ENCODE data around the gene TPMT. TPM values are rescaled to one million over a fixed set of nuclear protein-coding genes. Genes with fewer than 3 reads are reported as not detected.

The TPMT gene
- total RNA-seq (2022; extraction: Qiagen RNA extraction) = 5.5 to 6.0 TPM (median 5.8 TPM) in 5 replicates

DNA sequence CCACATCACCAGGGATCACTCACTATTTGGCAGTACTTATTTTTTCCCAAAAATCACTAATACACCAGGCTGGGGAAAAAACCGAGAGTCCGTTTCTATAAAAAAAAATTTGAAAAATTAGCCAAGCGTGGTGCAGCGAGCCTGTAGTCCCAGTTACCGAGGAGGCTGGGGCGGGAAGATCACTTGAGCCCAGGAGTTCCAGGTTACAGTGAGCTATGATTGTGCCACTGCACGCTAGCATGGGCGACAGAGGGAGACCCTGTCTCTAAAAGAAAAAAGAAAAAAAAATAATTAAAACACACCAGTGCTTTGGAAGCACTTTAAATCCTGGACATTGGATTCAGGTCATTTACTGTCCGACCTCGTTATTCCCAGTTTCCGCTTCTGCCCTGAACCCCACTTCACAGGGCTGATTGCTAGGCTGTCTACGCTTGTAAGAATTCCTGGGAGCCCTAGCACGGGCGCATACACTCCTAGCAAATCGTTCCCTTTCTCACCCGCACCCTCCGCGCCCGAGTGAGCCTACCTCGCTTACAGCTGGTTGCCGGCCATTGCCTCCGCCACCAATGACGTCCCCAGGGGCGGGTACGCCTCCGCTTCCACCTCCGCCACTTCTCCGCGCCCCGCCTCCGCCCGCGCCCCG, at the start of gene TPMT:
Gene TPMT (minus strand): TSS at position 571 of the 643 bp plus-strand sequence. CDS start 5,950 bp downstream, outside the sequence.

DNA sequence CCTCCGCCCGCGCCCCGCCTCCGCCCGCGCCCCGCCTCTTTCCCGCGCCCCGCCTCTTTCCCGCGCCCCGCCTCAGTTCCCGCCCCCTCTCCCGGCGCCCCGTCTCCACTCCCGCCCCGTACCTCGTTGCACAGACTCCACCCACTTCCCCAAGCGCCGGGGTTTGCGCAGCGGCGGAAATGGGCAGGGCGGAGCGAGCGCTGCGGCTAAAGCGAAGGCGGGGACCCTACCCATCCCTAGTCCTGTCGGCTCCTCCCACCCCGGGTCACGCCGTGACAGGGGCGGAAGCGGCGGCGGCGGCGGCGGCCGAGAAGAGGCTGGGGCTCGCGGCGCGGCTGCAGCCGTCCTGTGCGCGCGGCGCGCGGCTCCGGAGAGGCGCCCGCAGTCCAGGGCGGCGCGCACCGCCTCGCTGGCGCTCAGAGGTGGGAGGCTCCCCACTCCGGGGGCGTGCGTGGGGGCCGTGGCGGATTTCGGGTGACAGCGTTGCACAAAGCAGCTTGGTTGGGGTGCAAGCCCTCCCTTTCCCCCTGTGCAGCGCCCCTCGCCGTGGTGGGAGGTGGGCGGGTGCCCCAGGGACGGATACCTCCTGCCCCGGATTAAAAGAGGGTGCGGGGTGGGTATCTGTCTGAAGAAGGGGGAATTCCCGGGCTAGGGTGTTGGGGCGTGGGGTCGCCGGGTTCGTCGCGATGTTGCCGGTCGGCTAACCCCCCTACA, 430 bp upstream of the TPMT start, which contains the start of gene KDM1B:
Gene KDM1B (plus strand): TSS at position 273 of the 714 bp plus-strand sequence. CDS start 4,474 bp downstream, outside the sequence.

DNA sequence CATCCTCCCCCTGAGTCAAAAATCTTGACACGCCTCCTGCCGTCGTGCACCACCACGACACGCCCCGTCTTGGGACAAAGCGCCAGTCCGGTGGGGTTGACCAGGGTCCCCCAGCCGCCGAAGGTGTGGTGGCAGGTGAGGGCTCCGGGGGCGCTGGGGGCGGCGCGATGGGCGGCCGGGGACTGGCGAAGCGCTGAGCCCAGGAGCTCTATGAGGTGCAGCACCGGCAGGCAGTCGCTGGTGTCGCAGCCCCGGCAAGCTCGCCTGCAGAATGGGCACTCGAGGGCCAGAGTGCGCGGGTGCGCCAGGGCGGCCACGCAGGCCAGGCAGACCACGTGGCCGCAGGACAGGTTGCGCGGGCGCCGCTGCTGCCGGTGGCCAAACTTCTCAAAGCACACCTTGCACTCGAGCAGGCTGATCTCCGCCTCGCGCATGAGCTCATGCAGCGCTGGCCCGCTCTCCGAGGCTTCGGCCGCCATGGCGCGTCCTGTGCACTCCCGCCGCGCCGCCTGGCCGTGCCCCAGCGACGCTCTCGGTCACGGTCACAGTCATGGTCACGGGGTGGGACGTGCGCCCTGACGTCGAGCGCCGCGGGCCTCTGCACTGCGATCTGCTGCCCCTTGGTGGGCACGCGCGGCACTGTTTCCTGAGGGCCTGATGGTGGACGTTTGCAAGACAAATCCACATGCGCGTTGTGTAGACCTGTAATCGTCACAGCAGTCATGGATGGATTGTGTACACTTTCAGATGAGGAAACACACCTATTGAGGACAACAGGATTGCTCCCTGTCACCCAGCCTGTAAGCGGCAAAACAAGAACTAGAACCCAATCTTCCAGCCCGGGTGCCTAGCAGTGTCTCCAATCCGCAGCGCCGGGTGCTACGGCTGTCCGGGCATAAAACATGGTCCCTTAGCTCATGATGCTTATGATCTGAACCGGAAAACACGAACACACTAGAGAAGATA, 32.5 kb downstream of the TPMT start, which contains the start of gene NHLRC1:
Gene NHLRC1 (minus strand): TSS at position 550 of the 966 bp plus-strand sequence. CDS start 71 bp downstream, at position 479.

Other genes with a start within 250 kb of the TPMT start
- 17.2 to 18.6 TPM (median 18.1 TPM) in 5 replicates for gene KIF13A, start 167.4 kb downstream of the TPMT start, total RNA-seq (2022; extraction: Qiagen RNA extraction)
- 1.3 to 2.0 TPM (median 1.6 TPM) in 5 replicates for gene NHLRC1, start 32.4 kb downstream of the TPMT start, total RNA-seq (2022; extraction: Qiagen RNA extraction)
- gene KDM1B, start 345 bp upstream of the TPMT start, total RNA-seq (2022; extraction: Qiagen RNA extraction) = 6.5 to 7.5 TPM (median 7.3 TPM) in 5 replicates
- 68.5 to 92.5 TPM (median 83.4 TPM) in 5 replicates for gene DEK, start 109.5 kb upstream of the TPMT start, total RNA-seq (2022; extraction: Qiagen RNA extraction)
- gene RNF144B, start 232.3 kb upstream of the TPMT start, total RNA-seq (2022; extraction: Qiagen RNA extraction) = 0.16 to 0.81 TPM (median 0.41 TPM) in 5 replicates